OCI-M2 (cell line): ENCODE results near the gene ING1.
"Not testable (repeated sequence)": the region's sequence is repeated elsewhere in the genome, so short reads cannot be mapped to it uniquely, and the experiment has no call there.

Experiments
- DNase-seq: peaks from one replicate; lab custom pipeline; 2025; ENCODE audit not compliant: unreplicated experiment; lab: John Stamatoyannopoulos, UW

ING1 gene

GRCh38 chr13:110690516-110690915 is 23.0 kb upstream of the ING1 start:
- DNase-seq, result no peak

GRCh38 chr13:110695774-110696173 is 17.7 kb upstream of the ING1 start:
- not testable (repeated sequence) for DNase-seq

- DNase-seq, result no peak
Observed at GRCh38 chr13:110696776-110697175, 16.7 kb upstream of the ING1 start.

- no peak for DNase-seq
Observed at GRCh38 chr13:110697842-110698241, 15.7 kb upstream of the ING1 start.

- no peak for DNase-seq
Observed at GRCh38 chr13:110698689-110699088, 14.8 kb upstream of the ING1 start.

- no peak for DNase-seq
Observed at GRCh38 chr13:110699148-110700145, 14.1 kb upstream of the ING1 start.

GRCh38 chr13:110700186-110700585 is 13.3 kb upstream of the ING1 start:
- DNase-seq, result no peak

- DNase-seq, result no peak
Observed at GRCh38 chr13:110700641-110701040, 12.9 kb upstream of the ING1 start.

- not testable (repeated sequence) for DNase-seq
Observed at GRCh38 chr13:110701061-110701460, 12.4 kb upstream of the ING1 start.

- no peak for DNase-seq
Observed at GRCh38 chr13:110702089-110702488, 11.4 kb upstream of the ING1 start.

GRCh38 chr13:110702591-110703526 is 10.6 kb upstream of the ING1 start:
- DNase-seq, result no peak

GRCh38 chr13:110705356-110705825 is 8.1 kb upstream of the ING1 start:
- DNase-seq, result no peak

GRCh38 chr13:110705826-110706569 is 7.5 kb upstream of the ING1 start, which contains the start of gene CARS2:
CARS2 (minus strand) TSS chr13:110706116; CDS start chr13:110706093, 23 bp downstream.
- peak; percentile 32 for DNase-seq

GRCh38 chr13:110706570-110707372 is 6.7 kb upstream of the ING1 start:
- DNase-seq, result no peak

- DNase-seq, result no peak
Observed at GRCh38 chr13:110712081-110712848, 1.2 kb upstream of the ING1 start.

- DNase-seq, result peak; percentile 83
Observed at GRCh38 chr13:110712849-110713641, 455 bp upstream of the ING1 start.

- DNase-seq, result no peak
Observed at GRCh38 chr13:110713981-110714796, 689 bp downstream of the ING1 start.
